Measurements from ENCODE around the gene PAM. TPM values are rescaled to one million over a fixed set of nuclear protein-coding genes. Genes with fewer than 3 reads are reported as not detected.
"Not testable (repeated sequence)": the region's sequence is repeated elsewhere in the genome, so short reads cannot be mapped to it uniquely, and the experiment has no call there.

The PAM gene
- polyA plus RNA-seq, 3 donors, result 38.4 to 105 (median 78.5) TPM

GRCh38 chr5:102905056-102905455 is 150.0 kb downstream of the PAM start:
- 97 to 100% (median 98%) methylated on average over 1 of the region's 1 CpG for WGBS, 3 donors

DNA sequence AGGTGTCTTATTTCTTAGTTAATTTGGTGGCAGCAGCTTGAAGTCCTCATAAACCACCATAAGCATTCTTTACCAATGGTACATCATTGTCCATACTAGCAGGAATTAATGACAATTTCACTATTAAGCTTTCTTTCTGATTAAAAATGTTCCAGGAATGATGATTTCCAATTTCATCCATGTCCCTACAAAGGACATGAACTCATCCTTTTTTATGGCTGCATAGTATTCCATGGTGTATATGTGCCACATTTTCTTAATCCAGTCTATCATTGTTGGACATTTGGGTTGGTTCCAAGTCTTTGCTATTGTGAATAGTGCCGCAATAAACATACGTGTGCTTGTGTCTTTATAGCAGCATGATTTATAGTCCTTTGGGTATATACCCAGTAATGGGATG is 152.0 kb downstream of the PAM start:
- not testable (repeated sequence) for H3K27ac ChIP-seq (ENCODE audit: low read depth, low read length)
- WGBS, 3 donors, result no CpG with 5 or more reads among the region's 2 CpGs

More at GRCh38 chr5:102905056-102905455, 150.0 kb downstream of the PAM start:
- no peak overlapping the region for H3K27ac ChIP-seq (ENCODE audit: low read depth, low read length)

DNA sequence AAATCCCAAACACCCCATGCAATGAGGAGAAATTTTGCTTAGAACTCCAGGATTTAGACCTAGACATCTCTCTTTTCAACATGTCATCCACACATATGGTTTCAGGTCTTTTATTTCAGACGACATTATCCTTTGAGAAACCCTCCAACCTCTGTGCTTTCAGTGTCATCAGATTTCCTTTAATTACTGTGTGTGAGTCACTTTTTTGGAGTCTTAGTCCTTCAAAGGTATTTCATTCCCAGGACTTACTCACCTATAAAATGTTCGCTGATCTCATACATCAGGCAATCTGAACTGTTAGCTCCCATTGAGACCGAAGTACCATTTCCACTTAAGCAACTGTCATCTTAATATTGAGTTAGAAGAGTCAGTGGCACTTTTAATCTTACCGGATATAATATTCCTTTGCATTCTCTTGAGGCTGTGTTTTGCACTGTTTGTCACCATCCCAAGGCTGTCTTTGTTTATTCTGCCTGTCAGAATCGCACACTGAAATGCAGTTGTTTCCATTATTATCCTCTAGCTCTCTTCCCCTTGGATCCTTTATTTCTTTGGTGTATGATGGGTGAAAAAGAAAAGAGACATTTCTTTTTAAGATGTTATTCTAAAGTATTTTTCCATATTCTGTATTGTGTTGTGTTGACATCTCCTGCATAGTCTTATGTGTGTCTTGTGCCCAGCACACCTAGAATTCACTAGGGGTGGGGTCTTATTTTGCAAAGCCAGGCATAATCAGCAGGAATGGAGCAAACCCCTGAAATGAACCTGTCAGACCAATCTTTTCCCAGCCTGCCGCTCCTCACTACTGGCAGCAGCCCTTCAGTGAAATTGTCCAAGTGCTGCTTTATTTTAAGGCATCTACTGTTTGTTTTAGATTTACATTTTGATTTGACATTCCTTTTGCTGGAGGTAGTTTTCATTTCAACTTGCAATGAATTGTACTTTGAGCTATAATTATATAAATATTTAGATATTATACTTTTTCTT is 155.4 kb downstream of the PAM start:
- no peak overlapping the region for H3K27ac ChIP-seq (ENCODE audit: low read depth, low read length)

DNA sequence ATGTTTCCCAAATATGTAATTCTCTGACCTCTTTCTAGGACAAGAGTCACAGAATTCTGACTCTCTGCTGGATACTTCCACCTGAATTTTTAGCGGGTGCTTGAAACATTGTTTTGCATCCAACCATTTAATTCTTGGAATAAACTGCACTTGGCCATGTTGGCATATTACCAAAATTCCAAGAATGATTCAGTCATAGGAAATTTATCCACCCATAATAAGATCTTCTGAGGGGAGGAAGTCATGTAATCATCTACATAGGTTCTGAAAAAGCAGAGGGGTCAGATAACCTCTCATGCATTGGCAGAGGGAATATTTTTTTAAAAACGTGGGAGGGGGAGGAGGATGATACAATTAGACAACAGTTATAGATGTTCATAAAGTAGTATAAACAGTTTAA is 156.9 kb downstream of the PAM start:
- no peak overlapping the region for H3K27ac ChIP-seq (ENCODE audit: low read depth, low read length)
- 40 to 67% (median 40%) methylated on average over 2 of the region's 2 CpGs for WGBS, 3 donors

More for the DNA sequence above, 155.4 kb downstream of the PAM start:
- WGBS, 3 donors, result 59 to 90% (median 87%) methylated on average over 6 of the region's 6 CpGs

DNA sequence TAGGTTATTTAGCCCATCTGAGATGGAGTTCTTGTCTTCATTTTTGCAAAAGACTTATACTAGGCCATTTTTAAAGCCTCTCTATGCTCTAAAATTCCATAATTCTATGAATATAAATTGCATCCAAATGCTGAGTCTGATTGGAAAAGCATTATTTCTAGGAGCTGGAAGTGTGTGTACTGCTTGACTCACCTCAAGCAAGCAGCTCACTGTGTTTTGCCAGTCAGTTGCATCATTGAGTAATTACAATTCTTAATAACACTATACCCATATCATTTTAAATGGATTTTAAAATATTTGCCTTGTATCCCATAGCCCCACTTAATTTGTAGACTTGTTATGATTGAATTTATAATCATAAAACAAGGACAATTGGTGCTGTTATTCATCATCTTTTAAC is 161.0 kb downstream of the PAM start:
- no peak overlapping the region for H3K27ac ChIP-seq (ENCODE audit: low read depth, low read length)

DNA sequence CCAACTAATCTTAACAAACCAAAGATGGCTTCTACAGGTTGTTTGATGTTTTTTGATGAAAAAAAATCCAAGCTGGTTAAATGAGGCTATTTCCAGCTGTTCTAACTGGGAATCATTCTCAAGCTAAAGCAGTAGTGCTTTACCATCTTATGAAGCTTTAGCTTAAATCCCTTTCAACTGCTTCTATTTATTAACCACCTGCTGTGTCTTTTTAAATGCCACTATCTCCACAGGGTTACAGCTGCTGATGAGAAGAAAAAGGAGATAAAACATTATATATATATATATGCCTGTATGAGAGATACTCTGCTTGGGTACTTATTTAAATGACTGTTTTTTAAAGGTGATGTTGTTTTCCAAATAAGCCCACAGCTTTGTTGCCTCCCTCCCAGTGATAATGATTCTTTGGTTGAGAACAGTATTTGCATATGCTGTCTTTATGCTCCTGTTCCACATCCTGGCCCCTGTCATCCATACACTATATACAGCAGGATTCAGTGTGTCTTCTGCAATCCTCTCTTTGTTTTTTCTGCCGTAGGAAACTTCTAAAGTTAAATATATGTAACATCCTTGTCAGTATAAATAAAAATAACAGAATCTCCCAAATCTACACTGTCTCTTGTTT is 164.0 kb downstream of the PAM start:
- H3K27ac ChIP-seq (ENCODE audit: low read depth, low read length), result no peak overlapping the region
- WGBS, 3 donors, result 90 to 97% (median 95%) methylated on average over 1 of the region's 1 CpG

- no peak overlapping the region for H3K27ac ChIP-seq (ENCODE audit: low read depth, low read length)
These were observed 165.7 kb downstream of the PAM start for GRCh38 chr5:102920762-102921161.

GRCh38 chr5:102921341-102922044 is 166.4 kb downstream of the PAM start:
- no peak overlapping the region for H3K27ac ChIP-seq (ENCODE audit: low read depth, low read length)
- 31 to 91% (median 87%) methylated on average over 1 of the region's 1 CpG for WGBS, 3 donors

More at GRCh38 chr5:102920762-102921161, 165.7 kb downstream of the PAM start:
- 86 to 91% (median 89%) methylated on average over 5 of the region's 5 CpGs for WGBS, 3 donors

- no peak overlapping the region for H3K27ac ChIP-seq (ENCODE audit: low read depth, low read length)
- 73 to 79% (median 75%) methylated on average over 6 of the region's 6 CpGs for WGBS, 3 donors
These were observed 167.1 kb downstream of the PAM start for GRCh38 chr5:102922111-102922720.

- 47 to 70% (median 59%) methylated on average over 4 of the region's 4 CpGs for WGBS, 3 donors
- H3K27ac ChIP-seq (ENCODE audit: low read depth, low read length), result no peak overlapping the region
These were observed 167.8 kb downstream of the PAM start for GRCh38 chr5:102922799-102923477.

DNA sequence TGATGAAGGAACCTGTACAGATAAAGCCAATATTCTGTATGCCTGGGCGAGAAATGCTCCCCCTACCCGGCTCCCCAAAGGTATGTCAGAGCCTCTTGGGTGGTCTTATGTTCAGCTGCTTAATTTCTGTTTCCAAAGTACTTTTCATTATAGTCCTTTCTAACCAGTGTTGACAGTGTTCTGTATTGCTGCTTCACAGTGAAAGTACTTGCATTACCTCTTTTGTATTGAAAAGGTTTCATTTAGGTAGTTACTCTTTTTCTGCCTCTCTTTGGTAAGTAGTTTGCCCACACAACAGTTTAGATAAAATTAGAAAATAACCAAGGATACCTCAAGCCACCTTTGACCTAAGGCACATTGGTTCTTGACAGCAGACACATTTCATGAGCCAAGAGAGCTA is 169.9 kb downstream of the PAM start:
- 88 to 93% (median 89%) methylated on average over 2 of the region's 2 CpGs for WGBS, 3 donors
- H3K27ac ChIP-seq (ENCODE audit: low read depth, low read length), result no peak overlapping the region

DNA sequence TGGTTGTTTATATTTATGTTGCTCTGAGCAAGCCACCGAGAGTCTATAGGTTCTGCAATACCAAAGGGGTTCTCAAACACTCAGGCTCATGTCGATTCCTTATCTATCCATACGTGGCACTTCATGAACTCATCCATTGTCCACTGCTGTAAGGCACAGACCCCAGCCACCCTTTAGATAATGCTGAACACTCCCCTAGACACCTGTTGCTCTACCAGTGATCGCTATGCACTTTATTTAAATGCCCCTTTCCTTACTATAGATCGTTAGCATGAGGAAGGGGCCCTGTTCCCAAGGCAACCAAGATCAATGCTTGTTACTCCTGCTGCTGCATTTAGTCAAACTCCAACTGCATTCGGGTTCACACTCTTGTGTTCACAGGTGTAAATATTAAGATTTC is 171.9 kb downstream of the PAM start:
- H3K27ac ChIP-seq (ENCODE audit: low read depth, low read length), result no peak overlapping the region
- 75 to 94% (median 94%) methylated on average over 6 of the region's 6 CpGs for WGBS, 3 donors

GRCh38 chr5:102930244-102930643 is 175.1 kb downstream of the PAM start:
- H3K27ac ChIP-seq (ENCODE audit: low read depth, low read length), result no peak overlapping the region
- 89 to 95% (median 92%) methylated on average over 3 of the region's 3 CpGs for WGBS, 3 donors

GRCh38 chr5:102931085-102931725 is 176.1 kb downstream of the PAM start:
- 59 to 80% (median 70%) methylated on average over 6 of the region's 6 CpGs for WGBS, 3 donors
- no peak overlapping the region for H3K27ac ChIP-seq (ENCODE audit: low read depth, low read length)

GRCh38 chr5:102932781-102933180 is 177.7 kb downstream of the PAM start:
- H3K27ac ChIP-seq (ENCODE audit: low read depth, low read length), result no peak overlapping the region
- WGBS, 3 donors, result 82 to 92% (median 90%) methylated on average over 6 of the region's 6 CpGs

- H3K27ac ChIP-seq (ENCODE audit: low read depth, low read length), result no peak overlapping the region
- 95 to 100% (median 100%) methylated on average over 1 of the region's 1 CpG for WGBS, 3 donors
These were observed 178.2 kb downstream of the PAM start for GRCh38 chr5:102933316-102933715.

DNA sequence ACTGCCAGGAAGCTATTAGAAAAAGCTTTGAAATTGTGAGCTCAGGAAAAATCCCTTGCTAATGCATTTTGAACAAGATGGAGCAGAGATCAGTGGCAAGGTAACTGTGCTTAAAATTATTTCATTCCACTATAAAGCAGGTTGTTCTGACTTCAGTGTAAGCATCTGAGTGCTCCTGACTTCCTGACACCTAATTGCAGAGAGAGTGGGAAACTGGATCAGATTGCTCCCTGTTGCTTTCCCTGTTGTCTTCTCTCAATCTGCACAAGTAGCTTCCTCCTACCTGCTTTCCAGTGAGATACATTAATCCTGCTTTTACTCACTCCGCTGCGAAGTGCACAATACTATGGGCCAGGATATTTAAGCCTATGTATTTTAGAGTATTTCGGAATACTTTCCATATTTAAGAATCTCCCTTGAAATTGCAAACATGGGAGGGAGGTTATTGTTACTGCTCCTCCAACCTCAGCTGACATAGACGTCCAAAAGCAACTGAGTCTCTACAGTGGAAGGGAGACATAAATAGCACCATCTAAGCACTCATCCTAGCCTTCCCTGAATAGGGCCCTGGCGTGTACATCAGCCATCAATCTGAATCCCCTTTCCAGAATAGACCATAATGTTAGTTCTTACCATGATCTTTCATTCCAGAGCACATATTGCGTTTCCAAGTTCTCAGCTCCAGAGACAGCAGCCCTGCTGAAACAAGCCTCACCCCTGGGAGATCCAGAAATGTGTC is 178.8 kb downstream of the PAM start:
- no peak overlapping the region for H3K27ac ChIP-seq (ENCODE audit: low read depth, low read length)
- WGBS, 3 donors, result 94 to 95% (median 94%) methylated on average over 6 of the region's 6 CpGs

All from adipose tissue (tissue), 3 donors.